Hematopoietic multipotent progenitor cell treated with erythropoietin and hydrocortisone succinate and interleukin-3 and kit ligand, for 8 days (in vitro differentiated cells): Measurements from ENCODE around the gene SMAP2.

Experiments
- DNase-seq: peaks from one replicate; pipeline ENCODE4 v3.0.0-alpha.2; 2015

Gene SMAP2

GRCh38 chr1:40391688-40392145 lies 18.2 kb downstream of the SMAP2 start:
- DNase-seq, result no peak

- DNase-seq, result no peak
Observed at GRCh38 chr1:40392221-40392620, 18.7 kb downstream of the SMAP2 start.

- DNase-seq, result peak; percentile 24
Observed at GRCh38 chr1:40393173-40393572, 19.6 kb downstream of the SMAP2 start.

- no peak for DNase-seq
Observed at GRCh38 chr1:40394491-40395172, 21.1 kb downstream of the SMAP2 start.

GRCh38 chr1:40395190-40396175 lies 22.0 kb downstream of the SMAP2 start:
- DNase-seq, result no peak

- DNase-seq, result no peak
Observed at GRCh38 chr1:40396420-40396819, 22.9 kb downstream of the SMAP2 start.

- DNase-seq, result no peak
Observed at GRCh38 chr1:40397258-40397657, 23.7 kb downstream of the SMAP2 start.

GRCh38 chr1:40399984-40400704 lies 26.6 kb downstream of the SMAP2 start:
- DNase-seq, result peak; percentile 63

- DNase-seq, result no peak
Observed at GRCh38 chr1:40401473-40402201, 28.1 kb downstream of the SMAP2 start.

GRCh38 chr1:40404670-40405462 lies 31.3 kb downstream of the SMAP2 start:
- peak; percentile 84 for DNase-seq

- no peak for DNase-seq
Observed at GRCh38 chr1:40405812-40406211, 32.3 kb downstream of the SMAP2 start.

GRCh38 chr1:40407453-40407852 lies 33.9 kb downstream of the SMAP2 start:
- DNase-seq, result no peak

GRCh38 chr1:40409467-40409866 lies 35.9 kb downstream of the SMAP2 start:
- DNase-seq, result no peak

GRCh38 chr1:40411294-40411693 lies 37.8 kb downstream of the SMAP2 start:
- no peak for DNase-seq

- no peak for DNase-seq
Observed at GRCh38 chr1:40411843-40412242, 38.3 kb downstream of the SMAP2 start.

GRCh38 chr1:40413527-40414252 lies 40.2 kb downstream of the SMAP2 start:
- DNase-seq, result no peak

GRCh38 chr1:40414331-40414730 lies 40.8 kb downstream of the SMAP2 start:
- DNase-seq, result no peak

GRCh38 chr1:40416709-40417108 lies 43.2 kb downstream of the SMAP2 start:
- DNase-seq, result no peak

GRCh38 chr1:40421431-40422384 lies 48.2 kb downstream of the SMAP2 start:
- peak; percentile 14 for DNase-seq
